CD14-positive monocyte (primary cell): Measurements from ENCODE around the gene LYSMD1. TPM values are rescaled to one million over a fixed set of nuclear protein-coding genes. Genes with fewer than 3 reads are reported as not detected.
A peak's percentile ranks its signal among the peaks of the same experiment; 100 is the strongest.

Experiments
- DNase-seq, 3 donors: peaks; one replicate each; pipeline ENCODE4 v3.0.0-alpha.2; 2011 to 2022
- H2AFZ ChIP-seq: 2 replicates; pipeline ENCODE4 v1.6.0; 2012; ENCODE audit warnings: mild to moderate bottlenecking, low read depth, low read length, inconsistent platforms; ENCODE audit not compliant: insufficient read depth, poor library complexity, severe bottlenecking
- H3K27ac ChIP-seq, 2 donors: 1 replicate in 1 of 2; 2 replicates in 1 of 2; pipeline ENCODE4 v1.5.1; 2012 to 2013; ENCODE audit warnings: low read length in 2 of 2, control low read depth in 1 of 2, inconsistent platforms in 1 of 2, low read depth in 1 of 2, mild to moderate bottlenecking in 1 of 2
- H3K27me3 ChIP-seq, 2 donors: one replicate each; pipeline versions ENCODE4 v1.6.0 to v1.6.1; 2011 to 2013; ENCODE audit warnings: low read length in 2 of 2; ENCODE audit not compliant: control insufficient read depth in 2 of 2, insufficient read depth in 2 of 2
- H3K36me3 ChIP-seq, 2 donors: replicated peaks in 1 of 2; 1 replicate in 1 of 2; 2 replicates in 1 of 2; pipeline versions ENCODE4 v1.5.1 to v1.6.1; 2012 to 2013; ENCODE audit warnings: low read length in 2 of 2, control low read depth in 1 of 2, inconsistent platforms in 1 of 2, mild to moderate bottlenecking in 1 of 2; ENCODE audit not compliant: insufficient read depth in 2 of 2, control insufficient read depth in 1 of 2
- H3K4me1 ChIP-seq, 2 donors: 1 replicate in 1 of 2; 2 replicates in 1 of 2; pipeline versions ENCODE4 v1.5.1 to v1.6.1; 2012 to 2013; ENCODE audit warnings: low read length in 2 of 2, control low read depth in 1 of 2, inconsistent platforms in 1 of 2, mild to moderate bottlenecking in 1 of 2, moderate library complexity in 1 of 2; ENCODE audit not compliant: insufficient read depth in 2 of 2, control insufficient read depth in 1 of 2
- H3K4me2 ChIP-seq: replicated peaks from 2 replicates; pipeline ENCODE3; 2012; ENCODE audit warnings: low read length, moderate library complexity, mild to moderate bottlenecking; ENCODE audit not compliant: poor library complexity, severe bottlenecking; ENCODE audit errors: extremely low read depth
- H3K4me3 ChIP-seq, 3 experiments: fragments of 200-600 bp in 1 of 3; sonication (generic) in 1 of 3; replicated peaks in 1 of 3; 1 replicate in 2 of 3; 2 replicates in 1 of 3; pipeline ENCODE4 v1.5.1; 2011 to 2013; ENCODE audit warnings: low read length in 3 of 3, mild to moderate bottlenecking in 3 of 3, control low read depth in 2 of 3, low read depth in 2 of 3, inconsistent platforms in 1 of 3, moderate library complexity in 1 of 3
- H3K79me2 ChIP-seq: 2 replicates; pipeline ENCODE4 v1.6.0; 2012; ENCODE audit warnings: mild to moderate bottlenecking, control low read depth, inconsistent platforms, low read length, moderate library complexity; ENCODE audit not compliant: insufficient read depth
- H3K9ac ChIP-seq: 2 replicates; pipeline ENCODE4 v1.6.0; 2017; ENCODE audit warnings: low read length, mild to moderate bottlenecking; ENCODE audit not compliant: insufficient read depth, poor library complexity, severe bottlenecking
- H3K9me3 ChIP-seq, 2 donors: replicated peaks in 1 of 2; 1 replicate in 1 of 2; 2 replicates in 1 of 2; pipeline versions ENCODE4 v1.5.1 to v1.6.1; 2012 to 2013; ENCODE audit warnings: low read length in 2 of 2, control low read depth in 1 of 2; ENCODE audit not compliant: control insufficient read depth in 1 of 2, insufficient read depth in 1 of 2
- H4K20me1 ChIP-seq: 2 replicates; pipeline ENCODE4 v1.6.0; 2012; ENCODE audit warnings: mild to moderate bottlenecking, low read length, control low read depth, moderate library complexity; ENCODE audit not compliant: insufficient read depth
- H3K27ac Mint-ChIP-seq, 7 donors: one replicate each; pipeline ENCODE4 v1.8.0; 2020; ENCODE audit warnings: mild to moderate bottlenecking in 7 of 7, mixed read lengths in 7 of 7, moderate library complexity in 6 of 7, inconsistent platforms in 2 of 7
- H3K27me3 Mint-ChIP-seq, 3 donors: one replicate each; pipeline ENCODE4 v1.8.0; 2021 to 2022; ENCODE audit warnings: low read depth in 3 of 3, mild to moderate bottlenecking in 3 of 3, mixed read lengths in 3 of 3, moderate library complexity in 3 of 3, inconsistent platforms in 1 of 3
- H3K36me3 Mint-ChIP-seq, 2 donors: one replicate each; pipeline ENCODE4 v1.8.0; 2020; ENCODE audit warnings: mixed read lengths in 2 of 2, inconsistent platforms in 1 of 2, mild to moderate bottlenecking in 1 of 2
- H3K4me1 Mint-ChIP-seq: one replicate; pipeline ENCODE4 v1.8.0; 2020; ENCODE audit warnings: mild to moderate bottlenecking, mixed read lengths
- H3K4me3 Mint-ChIP-seq, 2 donors: one replicate each; pipeline ENCODE4 v1.8.0; 2020; ENCODE audit warnings: mild to moderate bottlenecking in 2 of 2, mixed read lengths in 2 of 2, moderate library complexity in 1 of 2
- H3K9me3 Mint-ChIP-seq, 7 donors: one replicate each; pipeline ENCODE4 v1.8.0; 2020 to 2022; ENCODE audit warnings: mixed read lengths in 7 of 7, mild to moderate bottlenecking in 6 of 7, moderate library complexity in 6 of 7, inconsistent platforms in 2 of 7
- CTCF ChIP-seq: fragments of 200-600 bp; IDR thresholded peaks from one replicate; pipeline ENCODE4 v1.8.0; 2022; ENCODE audit warnings: antibody characterized with exemption, mild to moderate bottlenecking
- WGBS: methylation state at CpG from one replicate; pipeline ENCODE4 v1.1.5; 2013; ENCODE audit warnings: missing lambda C conversion rate; ENCODE audit not compliant: insufficient coverage; 5-methylcytosine and 5-hydroxymethylcytosine counted together
- intact Hi-C, 2 donors: fragments of 100-400 bp; cut with micrococcal nuclease; formaldehyde crosslinking; loops; one replicate each; pipeline versions ENCODE4 v1.15.0 to v1.15.1; 2023
- polyA plus RNA-seq, 3 donors: library from polyadenylated mRNA; depleted of rRNA in 1 of 3; unstranded in 2 of 3; stranded (reverse) in 1 of 3; fragments of 300-500 nt in 2 of 3; fragments of >200 nt in 1 of 3; fragmentation: Illumina TruSeq in 2 of 3; gene quantifications; 1 replicate in 2 of 3; 2 replicates in 1 of 3; pipeline ENCODE4 v1.2.3, GENCODE V29; 2012 to 2021

LYSMD1 gene
- polyA plus RNA-seq, 3 donors, result 0.16 to 0.24 TPM; not detected in 1

- Histone ChIP-seq H2AFZ (peak overlapping the region; percentile 93), H3K4me2 (peak overlapping the region; percentile 81), H3K36me3 (no peaks in the 10 kb centered on the region), H3K9me3 (no peaks in the 10 kb centered on the region), H3K9ac (peak overlapping the region; percentile 25), H3K27ac (no peak overlapping the region), H3K27me3 (peaks cover 0 to 8% of the 10 kb centered on the region in 2 donors), H4K20me1 (no peaks in the 10 kb centered on the region), H3K4me3 (peak overlapping the region in 2 of 3 experiments; percentile 38 to 76), H3K79me2 (no peaks in the 10 kb centered on the region), H3K4me1 (peaks cover 14 to 16% of the 10 kb centered on the region in 2 donors)
- peaks cover 0 to 3% (median 0%) of the 10 kb centered on the region in 7 donors for H3K9me3 Mint-ChIP-seq
- H3K36me3 Mint-ChIP-seq, result no peaks in the 10 kb centered on the region
- H3K4me1 Mint-ChIP-seq, result peaks cover 15% of the 10 kb centered on the region
- peaks cover 8 to 14% (median 8%) of the 10 kb centered on the region in 3 donors for H3K27me3 Mint-ChIP-seq
- H3K4me3 Mint-ChIP-seq, result peak overlapping the region; percentile 80 to 88
- WGBS, result 82% methylated on average over 37 of the region's 39 CpGs
- no peak overlapping the region for H3K27ac Mint-ChIP-seq
- DNase-seq, result no peak
- intact Hi-C loops, result no loop called here
- TF ChIP-seq CTCF, result no peak
Measured at GRCh38 chr1:151131701-151132334, 33.9 kb downstream of the LYSMD1 start.

- DNase-seq, result peak; percentile 39 to 53 (median 41)
- Histone ChIP-seq H4K20me1 (no peaks in the 10 kb centered on the region), H3K27ac (no peak overlapping the region), H3K4me1 (peaks cover 14 to 16% of the 10 kb centered on the region in 2 donors), H3K9me3 (no peaks in the 10 kb centered on the region), H3K9ac (peak overlapping the region; percentile 25), H3K79me2 (no peaks in the 10 kb centered on the region), H3K36me3 (no peaks in the 10 kb centered on the region), H3K27me3 (peaks cover 0 to 8% of the 10 kb centered on the region in 2 donors), H2AFZ (peak overlapping the region; percentile 93), H3K4me2 (peak overlapping the region; percentile 81), H3K4me3 (peak overlapping the region; percentile 36 to 76 (median 38))
- TF ChIP-seq CTCF, result no peak
- peaks cover 0 to 1% (median 0%) of the 10 kb centered on the region in 7 donors for H3K9me3 Mint-ChIP-seq
- peak overlapping the region in 1 of 7 donors; percentile 40 for H3K27ac Mint-ChIP-seq
- H3K4me3 Mint-ChIP-seq, result peak overlapping the region; percentile 80 to 88
- peaks cover 15% of the 10 kb centered on the region for H3K4me1 Mint-ChIP-seq
- WGBS, result 2% methylated on average over 44 of the region's 45 CpGs
- H3K36me3 Mint-ChIP-seq, result no peaks in the 10 kb centered on the region
- H3K27me3 Mint-ChIP-seq, result peaks cover 8 to 14% (median 8%) of the 10 kb centered on the region in 3 donors
- intact Hi-C loops, result no loop called here
Measured at GRCh38 chr1:151130987-151131586, 34.6 kb downstream of the LYSMD1 start.
